Measurements from ENCODE around the gene ARHGAP25.

Gene ARHGAP25, protein sequence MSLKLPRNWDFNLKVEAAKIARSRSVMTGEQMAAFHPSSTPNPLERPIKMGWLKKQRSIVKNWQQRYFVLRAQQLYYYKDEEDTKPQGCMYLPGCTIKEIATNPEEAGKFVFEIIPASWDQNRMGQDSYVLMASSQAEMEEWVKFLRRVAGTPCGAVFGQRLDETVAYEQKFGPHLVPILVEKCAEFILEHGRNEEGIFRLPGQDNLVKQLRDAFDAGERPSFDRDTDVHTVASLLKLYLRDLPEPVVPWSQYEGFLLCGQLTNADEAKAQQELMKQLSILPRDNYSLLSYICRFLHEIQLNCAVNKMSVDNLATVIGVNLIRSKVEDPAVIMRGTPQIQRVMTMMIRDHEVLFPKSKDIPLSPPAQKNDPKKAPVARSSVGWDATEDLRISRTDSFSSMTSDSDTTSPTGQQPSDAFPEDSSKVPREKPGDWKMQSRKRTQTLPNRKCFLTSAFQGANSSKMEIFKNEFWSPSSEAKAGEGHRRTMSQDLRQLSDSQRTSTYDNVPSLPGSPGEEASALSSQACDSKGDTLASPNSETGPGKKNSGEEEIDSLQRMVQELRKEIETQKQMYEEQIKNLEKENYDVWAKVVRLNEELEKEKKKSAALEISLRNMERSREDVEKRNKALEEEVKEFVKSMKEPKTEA

DNA sequence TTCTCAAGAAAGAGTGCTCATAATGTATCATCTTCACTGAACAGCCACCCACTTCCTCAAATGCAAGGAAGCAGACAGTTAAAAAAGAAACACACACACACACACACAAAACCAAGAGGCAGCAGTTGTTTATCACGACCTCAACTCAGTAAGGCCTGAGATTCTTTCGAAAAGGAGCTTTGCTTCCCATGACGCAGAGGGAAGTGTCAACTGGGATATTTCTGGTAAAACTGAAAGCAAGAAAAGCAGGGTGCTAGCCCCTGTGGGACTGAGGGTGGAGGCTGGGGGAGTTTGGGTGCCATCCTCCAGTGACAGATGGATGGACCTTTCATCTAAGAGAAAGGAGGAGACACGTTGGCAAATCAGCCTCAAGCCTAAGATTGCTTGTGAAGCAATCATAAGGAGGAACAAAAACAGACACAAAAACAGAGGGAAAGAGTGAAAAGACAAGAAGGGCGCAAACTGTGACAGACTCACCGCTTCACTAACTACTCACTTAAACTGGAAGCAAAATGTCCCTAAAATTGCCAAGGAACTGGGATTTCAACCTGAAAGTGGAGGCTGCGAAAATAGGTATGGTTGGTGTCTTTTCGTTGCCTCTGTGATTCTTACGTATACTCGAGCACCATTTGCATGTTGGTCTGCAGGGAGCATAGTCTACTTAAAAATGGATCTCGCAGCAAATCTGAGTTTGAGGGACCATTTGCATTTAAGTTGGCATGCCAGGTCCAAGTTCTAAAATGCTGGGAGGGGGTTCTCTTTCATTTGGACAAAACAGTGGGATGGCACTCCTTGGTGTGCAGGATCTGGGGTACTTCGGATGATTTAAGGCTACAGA lies at the start of gene ARHGAP25:
TSS of gene ARHGAP25 (plus strand) at position 124 of the 838 bp plus-strand sequence. CDS start at position 513, 389 bp downstream.
- peak; percentile 21 to 73 (median 46) for DNase-seq

DNA sequence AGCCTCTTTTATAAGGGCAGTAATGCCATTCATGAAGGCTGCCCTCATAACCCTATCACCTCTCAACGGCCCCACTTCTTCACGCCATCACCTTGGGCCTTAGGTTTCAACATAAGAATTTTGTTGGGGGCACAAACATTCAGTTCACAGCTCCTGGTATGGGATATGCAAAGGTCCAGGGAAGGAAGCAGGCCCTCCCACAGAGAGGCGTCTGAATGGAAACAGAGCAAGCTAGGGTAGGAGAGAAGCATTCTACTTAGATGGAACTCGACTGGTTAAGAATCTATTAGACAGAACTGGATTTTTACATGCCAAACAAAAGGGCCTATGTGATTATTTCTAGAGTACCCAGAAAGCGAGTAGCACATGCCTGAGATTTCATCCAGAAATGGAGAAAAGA lies 48.4 kb upstream of the ARHGAP25 start:
- DNase-seq: no peak

DNA sequence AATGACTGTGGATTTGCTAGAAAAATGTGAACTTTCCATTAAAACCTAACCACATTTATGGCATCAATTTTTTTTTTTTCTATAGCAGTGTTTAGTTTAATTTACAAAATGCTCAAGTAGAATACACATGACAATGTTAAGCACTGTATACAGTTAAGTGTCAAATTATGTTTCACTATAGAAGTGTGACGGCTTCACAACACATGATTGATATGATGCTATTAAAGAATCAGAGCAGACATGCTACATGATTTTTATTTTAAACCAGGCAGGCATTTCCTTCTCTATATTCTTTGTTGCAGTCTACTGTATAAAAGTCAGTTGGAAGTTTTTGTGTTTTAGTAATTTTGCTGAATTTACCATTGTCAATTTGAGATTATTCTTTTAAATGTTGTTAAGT lies 47.6 kb upstream of the ARHGAP25 start:
- DNase-seq: no peak

DNA sequence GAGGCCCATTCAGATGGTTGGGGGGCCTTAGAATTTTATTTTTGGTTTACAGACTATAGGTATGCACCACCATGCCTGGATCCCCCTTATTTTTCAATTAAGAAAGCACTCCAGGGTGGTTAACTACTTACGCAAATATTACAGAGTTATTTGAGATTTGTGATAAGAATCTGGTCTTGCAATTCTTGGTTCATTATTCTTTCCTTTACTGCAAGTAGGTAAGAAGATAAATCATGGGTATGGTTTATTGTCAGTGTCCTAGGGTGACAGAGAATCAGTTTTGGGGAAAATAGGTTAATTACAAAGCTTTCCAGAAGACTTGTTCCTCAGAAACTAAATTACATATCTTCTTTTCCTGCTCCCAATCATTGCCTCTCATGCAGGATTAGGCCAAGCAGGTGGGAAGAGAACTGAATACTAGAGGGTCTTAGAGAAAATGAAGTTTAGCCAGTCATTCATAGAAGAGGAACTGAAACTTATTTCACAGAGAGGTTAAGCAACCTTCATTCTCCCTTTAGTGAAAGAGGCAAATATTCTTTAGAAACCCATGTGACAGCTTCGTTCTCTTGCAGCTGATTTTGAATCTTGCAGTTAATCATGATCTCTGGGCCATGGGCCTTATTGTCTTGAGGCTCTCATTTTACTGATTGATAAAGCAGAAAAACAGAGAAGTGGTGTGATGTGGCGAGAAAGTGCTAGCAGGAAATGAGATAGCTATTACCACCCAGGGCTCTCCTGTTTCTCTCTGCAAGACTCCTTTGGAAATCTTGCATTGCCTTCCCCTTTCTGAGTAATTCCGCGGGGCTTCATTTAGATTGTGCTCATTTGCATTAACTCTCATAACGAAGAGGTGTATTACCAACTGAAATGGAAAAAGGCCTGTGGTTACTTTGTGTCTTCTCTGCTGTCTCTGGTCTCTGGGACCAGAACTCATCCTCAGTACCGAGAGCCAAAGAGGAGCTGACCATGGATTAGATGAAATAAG lies 44.8 kb upstream of the ARHGAP25 start:
- no peak for DNase-seq

DNA sequence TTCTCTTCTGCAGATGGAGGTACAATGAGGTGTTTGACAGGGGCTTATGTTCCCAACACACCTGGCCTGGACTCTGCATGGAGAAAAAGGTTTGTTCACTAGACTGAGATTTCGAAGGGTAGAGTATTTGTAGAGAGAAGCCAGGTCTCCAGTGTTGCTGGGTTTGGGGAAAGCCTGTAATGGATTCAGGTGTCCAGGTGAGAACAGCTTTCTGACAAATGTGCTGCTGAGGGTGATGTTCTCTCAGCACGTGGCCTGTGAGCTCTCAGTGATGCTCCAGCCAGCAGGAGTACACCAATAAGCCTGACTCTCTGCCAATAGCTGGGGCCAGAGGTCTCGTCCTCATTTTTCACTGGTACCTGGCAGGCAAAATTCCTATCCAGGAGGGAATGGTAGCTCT lies 43.8 kb upstream of the ARHGAP25 start:
- DNase-seq: no peak

DNA sequence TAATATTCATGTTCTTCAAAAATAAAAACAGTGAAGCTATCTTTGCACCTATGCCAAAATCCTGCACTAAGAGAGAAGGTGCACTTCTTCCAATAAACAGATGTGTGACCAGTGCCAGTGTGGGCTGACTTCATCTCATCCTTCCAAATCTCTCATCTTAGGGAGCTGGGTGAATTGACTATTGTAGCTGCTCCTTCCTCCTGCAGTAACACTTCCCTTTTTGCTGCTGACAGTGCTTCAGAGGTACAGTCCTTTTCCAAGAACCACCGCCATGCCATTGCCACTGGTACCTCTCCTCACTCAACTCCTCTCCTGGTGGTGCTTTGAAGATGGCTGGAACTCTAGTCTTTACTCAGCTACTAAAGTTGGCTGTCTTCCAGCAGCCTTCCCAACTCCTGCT lies 42.1 kb upstream of the ARHGAP25 start:
- DNase-seq: no peak

DNA sequence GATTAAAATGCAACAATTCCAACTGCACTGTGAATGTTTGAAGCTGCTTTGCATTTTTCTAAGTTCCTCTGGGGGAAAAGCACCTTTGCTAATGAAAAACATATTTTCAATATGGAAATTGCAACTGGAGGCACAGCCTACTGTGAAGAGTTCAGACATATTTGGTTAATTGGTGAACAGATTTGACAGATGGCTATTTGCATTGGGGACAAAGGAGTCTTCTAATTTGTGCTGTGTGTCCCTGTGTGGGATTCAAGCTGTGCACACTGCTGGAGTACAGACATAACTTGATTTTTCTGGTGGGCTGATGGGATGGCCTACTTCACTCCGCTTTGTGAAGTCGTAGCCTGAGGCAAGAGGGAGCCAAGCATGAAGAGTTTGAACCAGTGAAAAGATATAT lies 40.7 kb upstream of the ARHGAP25 start:
- DNase-seq: no peak

DNA sequence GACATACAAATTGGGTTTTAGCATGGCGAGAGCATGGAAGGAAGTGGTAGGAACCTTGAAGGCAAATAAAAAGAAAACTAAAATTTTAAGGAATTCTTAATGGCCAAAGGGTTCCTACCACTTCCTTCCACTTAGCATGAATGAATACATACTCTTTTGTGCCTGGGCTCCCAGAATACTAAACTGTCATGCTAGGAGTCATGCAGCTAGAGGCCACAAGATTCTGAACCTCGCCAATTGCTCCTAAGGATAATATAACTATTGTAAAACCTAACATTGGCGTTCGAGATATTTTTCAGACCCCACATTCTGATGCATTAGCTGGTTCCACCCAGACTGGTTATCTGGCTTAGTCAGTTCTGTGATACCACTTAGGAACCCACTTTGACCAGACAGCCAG lies 38.6 kb upstream of the ARHGAP25 start:
- no peak for DNase-seq

DNA sequence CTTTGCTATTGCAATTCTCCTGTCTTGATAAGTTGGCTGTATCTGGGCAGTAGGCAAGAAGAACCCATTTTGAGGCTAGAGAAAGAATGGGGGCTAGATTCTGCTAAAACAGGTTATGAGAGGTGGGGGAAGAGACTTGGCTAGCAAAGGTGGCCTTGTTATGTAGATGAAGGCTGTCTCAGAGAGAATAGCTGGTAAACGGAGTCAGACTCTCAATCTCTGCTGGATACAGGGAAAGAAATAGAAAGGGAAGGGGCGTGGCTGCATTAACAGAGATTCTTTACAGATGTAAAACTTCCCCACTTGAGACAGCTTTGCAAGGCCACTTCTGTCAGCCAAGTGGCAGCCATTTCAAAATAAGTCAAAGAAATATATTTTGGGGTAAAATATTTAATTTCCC lies 38.1 kb upstream of the ARHGAP25 start:
- no peak for DNase-seq

DNA sequence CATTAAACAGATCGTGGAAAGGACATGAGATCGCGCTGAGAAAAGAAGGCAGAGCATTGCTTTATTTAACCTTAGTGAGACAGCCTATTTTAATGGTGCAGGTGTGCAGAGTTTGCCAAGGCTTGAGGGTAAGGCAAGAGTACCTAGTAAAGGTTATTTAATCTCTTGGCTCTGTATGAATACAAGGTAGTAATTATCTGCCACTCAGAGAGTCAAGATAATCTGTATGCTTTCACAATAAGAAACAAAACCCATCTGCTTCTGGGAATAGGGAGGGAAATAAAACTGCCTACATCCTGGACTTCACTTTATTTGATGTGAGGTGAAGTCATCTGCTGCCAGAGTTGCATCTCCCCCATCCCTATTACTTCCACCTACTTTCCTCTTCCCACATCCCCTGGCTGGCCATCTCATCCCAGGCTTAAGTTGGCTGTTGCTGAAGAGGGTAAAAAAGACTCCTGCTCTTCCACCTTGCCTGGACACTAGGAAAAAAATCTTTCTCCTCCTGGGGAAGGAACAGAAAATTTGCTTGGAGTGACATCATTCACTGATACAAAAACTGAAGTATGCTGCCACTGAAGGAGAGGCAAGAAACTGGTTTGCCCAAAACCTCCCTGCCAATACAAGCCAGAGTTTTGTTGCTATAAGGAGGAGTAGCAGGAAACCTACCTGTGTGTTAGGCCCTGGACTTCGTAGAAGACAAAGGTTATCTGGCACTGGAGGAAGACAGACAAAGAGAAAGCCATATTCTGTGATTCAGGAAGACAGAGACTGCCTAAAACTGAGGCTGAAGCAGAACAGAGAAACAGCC lies 35.8 kb upstream of the ARHGAP25 start:
- DNase-seq: no peak

DNA sequence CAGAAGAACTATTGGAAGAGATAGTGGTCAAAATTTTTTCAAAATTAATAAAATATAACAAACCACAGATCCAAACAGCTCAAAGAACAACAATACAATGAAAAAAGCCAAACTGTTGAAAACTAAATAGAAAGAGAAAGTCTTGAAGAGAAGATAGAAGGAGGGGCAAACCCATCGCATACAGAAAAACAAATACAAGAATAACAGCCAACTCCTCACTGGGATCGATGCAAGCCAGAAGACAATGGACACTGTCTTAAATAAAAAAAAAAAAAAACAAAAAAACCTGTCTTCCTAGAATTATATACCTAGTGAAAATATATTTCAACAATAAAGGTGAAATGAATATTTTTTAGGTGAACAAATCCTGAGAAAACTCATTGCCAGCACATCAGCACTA lies 34.1 kb upstream of the ARHGAP25 start:
- DNase-seq: no peak

DNA sequence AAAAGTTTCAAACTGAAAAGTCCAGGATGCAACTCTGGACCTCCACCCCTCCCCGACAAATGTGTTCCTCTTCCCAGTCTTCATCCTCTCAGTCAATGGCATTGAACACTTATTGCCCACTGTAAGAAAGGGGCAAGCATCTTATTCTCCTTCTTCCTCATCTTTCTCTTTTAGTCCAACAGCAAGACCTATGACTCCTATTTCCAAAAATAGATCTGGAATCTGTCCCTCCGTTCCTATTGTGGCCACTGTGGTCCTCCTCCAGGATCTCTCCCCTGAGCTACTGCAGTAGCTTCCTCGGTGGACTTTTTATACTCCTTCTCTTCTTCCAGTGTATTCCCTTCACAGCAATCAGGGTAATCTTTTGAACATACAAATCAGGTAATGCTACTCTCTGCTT lies 28.0 kb upstream of the ARHGAP25 start:
- no peak for DNase-seq

DNA sequence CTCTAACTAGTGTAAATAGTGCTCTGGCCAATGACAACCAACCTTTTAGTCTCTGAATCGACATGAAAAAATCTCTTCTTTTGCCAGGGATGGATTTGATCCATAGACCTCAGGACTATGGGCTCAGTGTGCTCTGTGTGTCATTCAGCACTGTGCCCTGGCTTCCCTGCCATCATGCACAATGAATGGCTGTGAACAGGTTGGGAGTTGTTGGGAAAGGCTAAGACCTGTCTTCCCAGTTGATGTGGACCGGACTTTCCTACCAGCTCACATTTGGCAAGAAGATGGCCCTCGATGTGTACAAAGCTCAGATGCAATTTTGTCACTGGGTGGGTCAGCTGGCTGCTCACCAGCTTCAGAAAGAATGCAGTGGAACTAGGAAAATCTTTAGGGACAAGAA lies 26.0 kb upstream of the ARHGAP25 start:
- DNase-seq: no peak

DNA sequence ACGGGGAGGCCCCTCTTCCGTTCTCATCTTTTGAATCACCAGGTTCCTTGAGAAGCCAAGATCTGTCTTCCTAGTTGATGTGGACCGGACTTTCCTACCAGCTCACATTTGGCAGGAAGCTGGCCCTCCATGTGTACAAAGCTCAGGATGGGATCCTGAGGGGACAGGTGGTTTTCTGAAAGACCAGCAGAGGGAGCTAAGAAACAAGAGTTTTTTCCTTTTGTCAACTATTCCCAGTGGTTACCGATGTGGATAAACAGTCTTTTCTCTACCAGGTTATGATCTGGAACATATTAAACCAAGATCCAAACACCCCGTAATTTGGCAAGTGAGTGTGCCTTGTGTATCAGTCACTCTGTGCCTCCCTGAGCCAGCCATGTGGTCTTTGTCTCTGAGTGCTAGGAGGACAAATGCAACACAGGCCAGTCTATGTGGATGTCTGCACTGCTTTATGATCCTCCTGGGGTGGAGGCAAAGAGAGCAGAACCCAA lies 25.1 kb upstream of the ARHGAP25 start:
- DNase-seq: peak in 2 of 6 experiments; percentile 41 to 43

DNA sequence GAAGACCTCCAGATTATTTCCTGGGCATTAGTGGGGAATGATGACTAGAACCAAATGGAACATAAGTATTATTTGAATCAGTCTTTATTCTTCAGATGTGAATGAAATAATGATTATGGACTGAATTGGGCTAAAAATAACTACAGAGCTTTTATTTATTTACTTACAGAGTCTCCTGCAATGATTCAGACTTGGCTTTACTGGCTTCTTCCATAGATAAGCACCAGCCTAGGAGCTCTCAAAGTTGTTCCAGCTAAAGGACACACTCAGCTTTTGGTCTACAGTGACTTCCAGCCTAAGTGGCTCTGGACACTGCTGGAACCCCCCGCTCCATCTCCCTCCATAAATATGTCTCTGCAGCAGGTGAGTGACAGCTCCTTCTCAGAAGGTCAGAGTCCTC lies 24.3 kb upstream of the ARHGAP25 start:
- no peak for DNase-seq

DNA sequence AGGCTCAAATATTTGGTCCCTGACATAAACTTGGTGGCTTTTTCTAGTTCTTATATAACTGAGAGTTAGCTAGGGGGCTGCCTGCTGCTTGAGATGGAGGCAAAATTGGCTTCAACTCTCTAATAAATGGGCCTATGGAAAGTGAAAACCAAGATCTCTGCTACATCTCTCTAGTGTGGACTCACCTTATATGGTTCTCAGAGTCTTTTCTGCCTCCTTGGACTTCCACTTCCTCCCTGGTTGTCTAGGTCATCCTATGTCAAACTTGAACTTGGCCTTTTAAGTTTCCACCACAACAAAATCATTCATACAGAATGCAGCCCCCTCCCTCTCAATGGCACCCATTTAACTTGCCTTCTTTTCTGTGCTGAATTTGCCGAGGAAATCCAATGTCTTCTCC lies 23.9 kb upstream of the ARHGAP25 start:
- no peak for DNase-seq

DNA sequence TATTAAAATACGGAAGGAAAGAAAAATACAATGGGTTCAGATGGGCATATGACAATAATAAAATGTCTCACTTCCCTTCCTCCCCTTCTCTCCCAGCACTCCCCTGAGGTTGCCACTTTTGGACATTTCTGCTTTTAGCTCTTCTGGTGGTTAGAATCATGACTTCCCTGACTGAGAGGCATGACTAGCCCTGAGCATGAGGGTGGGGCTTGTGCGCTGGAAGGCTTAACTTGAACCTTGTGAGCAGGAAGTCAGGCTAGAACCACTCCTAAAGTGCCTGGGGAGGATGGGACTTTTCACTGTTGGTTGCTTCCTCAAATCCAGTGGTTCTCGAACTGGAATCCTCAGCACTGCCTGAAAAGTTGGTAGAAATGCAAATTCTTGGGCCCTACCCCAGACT lies 19.7 kb upstream of the ARHGAP25 start:
- no peak for DNase-seq

DNA sequence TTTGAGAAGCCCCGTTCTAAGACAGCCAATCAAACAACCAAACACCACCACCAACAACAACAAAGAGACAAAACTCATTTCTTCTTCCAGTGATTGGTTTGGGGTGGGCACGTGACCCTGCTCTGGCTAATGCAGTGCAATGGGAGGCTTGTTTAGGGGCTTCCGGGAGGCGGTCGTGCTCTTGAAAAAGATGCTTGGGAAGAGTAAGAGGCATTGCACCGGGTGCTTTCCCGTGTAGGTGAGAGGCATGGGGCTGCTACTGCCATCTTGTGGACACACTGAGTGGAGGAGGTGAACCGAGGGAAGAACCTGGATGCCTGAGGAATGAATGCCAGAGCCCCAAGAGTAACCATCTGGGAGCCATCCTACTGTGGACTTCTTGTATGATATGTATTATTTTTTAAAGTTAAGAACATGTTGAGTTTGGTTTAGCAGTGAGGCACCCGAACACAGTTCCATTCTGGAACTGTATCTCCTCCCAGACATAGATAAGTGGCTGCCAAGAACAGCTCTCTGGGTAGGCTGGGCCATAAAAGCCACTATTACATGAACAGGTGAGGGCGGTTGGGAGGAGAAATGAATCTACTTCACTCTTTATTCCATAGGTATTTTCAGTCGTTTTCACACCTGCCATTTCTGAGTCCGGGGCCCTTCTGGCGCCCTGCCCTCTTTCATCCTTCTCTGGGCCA lies 19.1 kb upstream of the ARHGAP25 start:
- DNase-seq: no peak

DNA sequence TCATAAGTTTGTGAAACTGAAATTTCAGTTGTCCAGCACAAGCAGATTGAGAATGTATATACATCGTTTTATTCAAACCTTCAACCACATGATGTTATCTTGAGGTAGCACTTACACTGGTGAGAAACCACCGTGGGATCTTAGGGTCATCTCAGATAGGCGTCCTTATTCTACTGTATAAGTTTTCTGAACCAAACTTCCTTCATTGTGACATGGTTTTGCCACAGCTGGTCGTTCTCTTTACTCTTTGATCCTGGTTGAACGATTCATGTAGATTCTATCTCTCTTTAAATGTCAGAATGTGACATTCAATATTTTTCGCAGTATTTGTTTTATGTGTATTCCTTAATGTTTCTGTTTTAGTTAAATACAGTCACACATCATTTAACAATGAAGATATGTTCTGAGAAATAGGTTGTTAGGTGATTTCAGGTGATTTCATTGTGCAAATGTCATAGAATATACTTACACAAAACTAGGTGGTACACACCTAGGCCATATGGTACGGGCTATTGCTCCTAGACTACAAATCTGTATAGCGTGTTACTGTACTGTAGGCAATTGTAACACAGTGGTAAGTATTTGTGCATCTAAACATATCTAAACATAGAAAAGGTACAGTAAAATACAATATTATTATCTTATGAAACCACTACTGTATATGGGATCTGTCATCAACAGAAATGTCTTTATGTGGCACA lies 17.9 kb upstream of the ARHGAP25 start:
- no peak for DNase-seq

DNA sequence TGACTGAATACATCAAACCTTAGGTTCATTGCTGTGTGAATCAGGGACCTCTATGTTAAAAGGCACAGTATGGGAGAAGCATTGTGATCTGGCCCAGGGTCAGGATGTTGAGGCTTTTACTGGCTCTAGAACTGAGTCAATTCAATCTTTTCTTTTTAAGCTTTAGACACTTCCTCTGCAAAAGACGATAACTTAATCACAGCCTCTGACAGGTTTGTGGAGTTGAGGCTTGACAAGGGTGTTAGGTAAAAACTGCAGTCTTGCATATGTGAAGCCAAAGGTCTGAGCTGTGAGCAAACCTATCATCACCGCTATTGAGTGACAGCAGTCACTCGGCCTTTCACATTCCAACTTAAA lies 17.3 kb upstream of the ARHGAP25 start:
- DNase-seq: peak in 1 of 6 experiments; percentile 25

Data from stimulated activated naive CD4-positive, alpha-beta T cell (primary cell).